B cell (primary cell): ENCODE results near the gene NUDT16L1. TPM values are rescaled to one million over a fixed set of nuclear protein-coding genes. Genes with fewer than 3 reads are reported as not detected.

Experiments
- ATAC-seq: fragments of 200-7000 bp; cut with Tn5 transposase; one replicate; pipeline ENCODE4 v1.10.0; 2021; ENCODE audit warnings: low read depth, mild to moderate bottlenecking, moderate number of reproducible peaks, moderate library complexity
- CTCF ChIA-PET: fragments of 350-600 bp; sonication (Branson Sonifier 250); formaldehyde crosslinking; loops from one replicate; lab custom pipeline; 2021; ENCODE audit warnings: antibody characterized with exemption, inconsistent platforms; lab: Charles Lee
- POLR2A ChIA-PET: fragments of 350-600 bp; sonication (Branson Sonifier 250); formaldehyde crosslinking; loops from one replicate; lab custom pipeline; 2021; ENCODE audit warnings: antibody characterized with exemption; lab: Charles Lee
- DNase-seq: peaks from one replicate; pipeline ENCODE4 v3.0.0; 2013
- H2AFZ ChIP-seq: 2 replicates; pipeline ENCODE4 v1.6.1; 2012; ENCODE audit warnings: mild to moderate bottlenecking, low read depth, low read length; ENCODE audit not compliant: insufficient read depth, poor library complexity, severe bottlenecking
- H3K27ac ChIP-seq, 2 donors: 1 replicate in 1 of 2; 2 replicates in 1 of 2; pipeline ENCODE4 v1.5.1; 2012 to 2013; ENCODE audit warnings: low read length in 2 of 2, mild to moderate bottlenecking in 2 of 2, moderate library complexity in 1 of 2
- H3K27me3 ChIP-seq, 4 experiments: fragments of 200-600 bp in 1 of 4; sonication (generic) in 1 of 4; replicated peaks in 1 of 4; 1 replicate in 2 of 4; 2 replicates in 2 of 4; pipeline versions ENCODE4 v1.6.1 to v1.7.0; 2013 to 2016; ENCODE audit warnings: low read length in 3 of 4, mild to moderate bottlenecking in 2 of 4, mixed read lengths in 1 of 4, moderate library complexity in 1 of 4; ENCODE audit not compliant: insufficient read depth in 4 of 4, control insufficient read depth in 3 of 4; ENCODE audit errors: control extremely low read depth in 1 of 4
- H3K36me3 ChIP-seq, 2 experiments: replicated peaks in 1 of 2; 1 replicate in 1 of 2; 2 replicates in 1 of 2; pipeline versions ENCODE4 v1.6.1 to v1.7.1; 2013; ENCODE audit warnings: low read length in 1 of 2; ENCODE audit not compliant: insufficient read depth in 2 of 2, control insufficient read depth in 1 of 2; ENCODE audit errors: control extremely low read depth in 1 of 2, extremely low read depth in 1 of 2
- H3K4me1 ChIP-seq, 2 donors: fragments of 200-600 bp in 1 of 2; sonication (generic) in 1 of 2; 1 replicate in 1 of 2; 2 replicates in 1 of 2; pipeline versions ENCODE4 v1.5.1 to v1.6.1; 2013 to 2017; ENCODE audit warnings: low read length in 2 of 2; ENCODE audit not compliant: control insufficient read depth in 2 of 2, insufficient read depth in 2 of 2
- H3K4me2 ChIP-seq: replicated peaks from 2 replicates; pipeline ENCODE3; 2012; ENCODE audit warnings: mild to moderate bottlenecking, low read depth, low read length; ENCODE audit not compliant: poor library complexity, severe bottlenecking
- H3K4me3 ChIP-seq, 5 experiments: fragments of 200-600 bp in 1 of 5; sonication (generic) in 1 of 5; 1 replicate in 3 of 5; 2 replicates in 2 of 5; pipeline versions ENCODE4 v1.5.1 to v1.7.0; 2011 to 2016; ENCODE audit warnings: low read length in 4 of 5, mild to moderate bottlenecking in 4 of 5, low read depth in 2 of 5, control low read depth in 1 of 5, moderate library complexity in 1 of 5; ENCODE audit not compliant: insufficient read depth in 1 of 5; ENCODE audit errors: control extremely low read depth in 1 of 5, extremely low read depth in 1 of 5
- H3K79me2 ChIP-seq: fragments of 200-600 bp; sonication (generic); one replicate; pipeline ENCODE4 v1.6.0; 2016; ENCODE audit warnings: low read length; ENCODE audit not compliant: control insufficient read depth, insufficient read depth
- H3K9ac ChIP-seq: fragments of 200-600 bp; sonication (generic); 2 replicates; pipeline ENCODE4 v1.6.1; 2017; ENCODE audit warnings: mild to moderate bottlenecking, low read length, moderate library complexity
- H3K9me3 ChIP-seq, 3 donors: one replicate each; pipeline versions ENCODE4 v1.6.1 to v1.7.1; 2013; ENCODE audit warnings: low read length in 2 of 3; ENCODE audit not compliant: control insufficient read depth in 2 of 3, insufficient read depth in 1 of 3; ENCODE audit errors: control extremely low read depth in 1 of 3
- H4K20me1 ChIP-seq: 2 replicates; pipeline ENCODE4 v1.6.0; 2012; ENCODE audit warnings: mild to moderate bottlenecking, low read length; ENCODE audit not compliant: insufficient read depth, control insufficient read depth, poor library complexity, severe bottlenecking
- H3K27ac Mint-ChIP-seq: one replicate; pipeline ENCODE4 v1.8.0; 2021; ENCODE audit warnings: mixed read lengths
- H3K27me3 Mint-ChIP-seq: one replicate; pipeline ENCODE4 v1.8.0; 2021; ENCODE audit warnings: mixed read lengths
- H3K4me1 Mint-ChIP-seq: one replicate; pipeline ENCODE4 v1.8.0; 2021; ENCODE audit warnings: mixed read lengths
- H3K4me3 Mint-ChIP-seq: one replicate; pipeline ENCODE4 v1.8.0; 2021; ENCODE audit warnings: mixed read lengths
- H3K9me3 Mint-ChIP-seq: one replicate; pipeline ENCODE4 v1.8.0; 2022; ENCODE audit warnings: mixed read lengths; ENCODE audit not compliant: insufficient read depth
- CTCF ChIP-seq: fragments of 200-600 bp; IDR thresholded peaks from one replicate; pipeline ENCODE4 v1.8.0; 2022; ENCODE audit warnings: antibody characterized with exemption, mild to moderate bottlenecking
- EZH2 ChIP-seq: IDR thresholded peaks from 2 replicates; pipeline ENCODE4 v1.6.1; 2012; ENCODE audit warnings: borderline replicate concordance, low read depth, mild to moderate bottlenecking, moderate library complexity, low read length; ENCODE audit not compliant: insufficient read depth, poor library complexity, severe bottlenecking
- WGBS: methylation state at CpG from one replicate; pipeline ENCODE4 v1.1.5; 2013; ENCODE audit warnings: missing lambda C conversion rate; ENCODE audit not compliant: insufficient coverage; 5-methylcytosine and 5-hydroxymethylcytosine counted together
- intact Hi-C: fragments of 100-400 bp; cut with micrococcal nuclease; formaldehyde crosslinking; loops from one replicate; pipeline ENCODE4 v1.10.0; 2022
- polyA plus RNA-seq: library from polyadenylated mRNA; depleted of rRNA; stranded (reverse); fragments of >200 nt; gene quantifications from 2 replicates; pipeline ENCODE4 v1.2.3, GENCODE V29; 2012
- total RNA-seq, 2 donors: library from RNA; stranded (reverse); fragments of 120-200 nt in 1 of 2; gene quantifications; 1 replicate in 1 of 2; 2 replicates in 1 of 2; pipeline versions ENCODE4 v1.2.3 to v1.2.4, GENCODE V29; 2013 to 2022

The NUDT16L1 gene
- total and polyA plus RNA-seq, 2 donors (not counting 1 experiment from before 2014, with no cell fraction given), result 38.5 to 59.2 TPM

DNA sequence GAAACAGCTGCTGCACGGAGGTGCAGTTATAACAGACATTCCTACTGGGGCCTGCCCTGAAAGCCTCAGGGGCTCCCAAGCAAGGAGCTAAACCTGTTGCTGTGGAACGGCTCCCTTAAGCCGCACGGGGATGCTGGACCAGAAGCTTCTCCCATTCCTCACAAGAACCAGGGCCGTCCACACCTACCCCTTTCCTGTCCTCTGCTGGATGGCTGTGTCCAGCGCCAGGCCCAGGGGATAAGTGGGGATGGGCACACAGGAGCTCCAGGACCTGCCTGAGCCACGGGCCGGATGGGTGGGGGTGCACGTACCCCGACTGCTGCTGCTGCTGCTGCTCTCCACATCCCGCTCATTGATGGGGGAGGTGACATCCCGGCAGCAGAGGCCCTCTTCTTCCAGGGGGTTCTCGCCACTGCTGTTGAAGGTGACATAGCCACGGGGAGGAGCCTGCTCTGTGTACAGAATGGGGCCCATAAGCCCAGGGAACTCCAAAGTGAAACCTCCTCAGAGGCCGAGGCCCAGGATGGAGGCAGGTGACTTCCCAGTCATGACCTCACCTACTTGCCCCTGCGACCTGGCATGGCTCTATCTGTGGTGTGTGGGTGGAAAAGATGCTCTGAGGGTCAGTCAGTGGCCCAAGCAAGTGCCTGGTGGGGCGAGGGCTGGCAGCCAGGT is 8.6 kb downstream of the NUDT16L1 start:
- no peaks in the 10 kb centered on the region for H3K4me1 Mint-ChIP-seq
- no peak for TF ChIP-seq CTCF
- TF ChIP-seq EZH2, result no peak
- H3K27ac ChIP-seq, result no peak overlapping the region
- no peak overlapping the region for H3K27ac Mint-ChIP-seq
- H3K27me3 Mint-ChIP-seq, result no peaks in the 10 kb centered on the region
- H3K79me2 ChIP-seq, result no peaks in the 10 kb centered on the region
- no peaks in the 10 kb centered on the region for H3K9me3 ChIP-seq
- H3K36me3 ChIP-seq, result peaks cover 2 to 51% of the 10 kb centered on the region in 2 experiments
- ATAC-seq, result no peak
- ChIA-PET POLR2A (no interaction called here), CTCF (interaction anchor here (0.7 kb wide), 1 partner anchor 101 kb away, joined by 3 read pairs; the partner anchor contains the start of gene ROGDI)
- H2AFZ ChIP-seq, result no peak overlapping the region
- DNase-seq, result no peak
- intact Hi-C loops, result no loop called here
- no peaks in the 10 kb centered on the region for H4K20me1 ChIP-seq
- no peaks in the 10 kb centered on the region for H3K4me1 ChIP-seq
- H3K4me3 ChIP-seq, result no peak overlapping the region
- 97% methylated on average over 13 of the region's 17 CpGs for WGBS
- no peak overlapping the region for H3K4me3 Mint-ChIP-seq
- H3K9ac ChIP-seq, result no peak overlapping the region
- no peak overlapping the region for H3K4me2 ChIP-seq
- H3K27me3 ChIP-seq, result no peaks in the 10 kb centered on the region
- H3K9me3 Mint-ChIP-seq, result no peaks in the 10 kb centered on the region

GRCh38 chr16:4702466-4702808 is 9.1 kb downstream of the NUDT16L1 start:
- H3K4me1 ChIP-seq, result no peaks in the 10 kb centered on the region
- H3K4me2 ChIP-seq, result no peak overlapping the region
- no peak overlapping the region for H3K4me3 Mint-ChIP-seq
- no peak overlapping the region for H3K4me3 ChIP-seq
- no peaks in the 10 kb centered on the region for H3K27me3 Mint-ChIP-seq
- no peak overlapping the region for H3K9ac ChIP-seq
- H3K27me3 ChIP-seq, result no peaks in the 10 kb centered on the region
- H3K4me1 Mint-ChIP-seq, result no peaks in the 10 kb centered on the region
- H3K9me3 ChIP-seq, result no peaks in the 10 kb centered on the region
- H3K9me3 Mint-ChIP-seq, result no peaks in the 10 kb centered on the region
- no peaks in the 10 kb centered on the region for H3K79me2 ChIP-seq
- no peak overlapping the region for H3K27ac ChIP-seq
- no peaks in the 10 kb centered on the region for H4K20me1 ChIP-seq
- TF ChIP-seq EZH2 (no peak), CTCF (no peak)
- ChIA-PET CTCF (interaction anchor here (0.7 kb wide), 1 partner anchor 100 kb away, joined by 3 read pairs; the partner anchor contains the start of gene ROGDI), POLR2A (no interaction called here)
- H3K36me3 ChIP-seq, result peaks cover 2 to 47% of the 10 kb centered on the region in 2 experiments
- ATAC-seq, result no peak
- no peak overlapping the region for H3K27ac Mint-ChIP-seq
- intact Hi-C loops, result no loop called here
- WGBS, result 100% methylated on average over 1 of the region's 7 CpGs
- no peak overlapping the region for H2AFZ ChIP-seq
- DNase-seq, result no peak
